22Rv1 (cell line): ENCODE results near the gene VAMP3.

ENCODE experiments used
- H3K27ac ChIP-seq: fragments of 450-650 bp; 2 replicates; pipeline ENCODE4 v1.5.1; 2017
- CTCF ChIP-seq: fragments of 450-650 bp; IDR thresholded peaks from 2 replicates; pipeline ENCODE4 v1.5.1; 2017; ENCODE audit warnings: mild to moderate bottlenecking
- ZFX ChIP-seq: fragments of 450-650 bp; IDR thresholded peaks from 2 replicates; pipeline ENCODE4 v1.6.1; 2017; ENCODE audit warnings: antibody characterized with exemption, borderline replicate concordance

Gene VAMP3

GRCh38 chr1:7778133-7778628 lies 7.1 kb downstream of the VAMP3 start:
- no peak overlapping the region for H3K27ac ChIP-seq
- TF ChIP-seq ZFX (no peak), CTCF (no peak)

- H3K27ac ChIP-seq, result no peak overlapping the region
- TF ChIP-seq CTCF, result no peak
- no peak for TF ChIP-seq ZFX
Measured at GRCh38 chr1:7780976-7781375, 9.9 kb downstream of the VAMP3 start.

- TF ChIP-seq ZFX, result no peak
- no peak for TF ChIP-seq CTCF
- H3K27ac ChIP-seq, result no peak overlapping the region
Measured at GRCh38 chr1:7781501-7781900, 10.4 kb downstream of the VAMP3 start.

- H3K27ac ChIP-seq, result no peak overlapping the region
- TF ChIP-seq CTCF, result no peak
- TF ChIP-seq ZFX, result no peak
Measured at GRCh38 chr1:7781923-7782495, 10.9 kb downstream of the VAMP3 start.

GRCh38 chr1:7783178-7783711 lies 12.1 kb downstream of the VAMP3 start:
- TF ChIP-seq ZFX (no peak), CTCF (no peak)
- peak overlapping the region; percentile 46 for H3K27ac ChIP-seq

- H3K27ac ChIP-seq, result peak within 1 kb of the TSS; percentile 61
- TF ChIP-seq ZFX (no peak), CTCF (no peak)
Measured at GRCh38 chr1:7783826-7784491, 12.9 kb downstream of the VAMP3 start, which contains the start of gene PER3. Gene PER3 (plus strand): TSS chr1:7784291. CDS start chr1:7784878, 587 bp downstream.
